ENCODE data around the gene CMTM7.

Gene CMTM7

DNA sequence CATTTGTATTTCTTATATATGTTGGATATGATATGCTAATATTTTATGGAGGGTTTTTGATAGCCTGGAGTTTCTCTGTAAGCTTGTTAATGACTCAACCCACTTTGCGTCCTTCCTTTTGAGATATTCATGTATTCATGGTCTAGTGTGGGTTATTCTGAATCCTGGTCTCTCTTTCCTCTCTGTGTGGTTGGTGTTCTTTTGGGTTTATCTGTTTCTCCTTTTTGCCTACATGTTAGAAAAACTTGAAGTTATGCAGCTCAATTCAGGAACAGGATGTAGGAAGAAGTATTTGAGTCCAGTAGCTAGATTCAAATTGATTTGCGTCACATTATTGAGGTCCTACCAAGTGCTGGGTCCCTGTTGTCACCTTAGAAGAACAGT, 28.1 kb downstream of the CMTM7 start:
- no peak for DNase-seq

DNA sequence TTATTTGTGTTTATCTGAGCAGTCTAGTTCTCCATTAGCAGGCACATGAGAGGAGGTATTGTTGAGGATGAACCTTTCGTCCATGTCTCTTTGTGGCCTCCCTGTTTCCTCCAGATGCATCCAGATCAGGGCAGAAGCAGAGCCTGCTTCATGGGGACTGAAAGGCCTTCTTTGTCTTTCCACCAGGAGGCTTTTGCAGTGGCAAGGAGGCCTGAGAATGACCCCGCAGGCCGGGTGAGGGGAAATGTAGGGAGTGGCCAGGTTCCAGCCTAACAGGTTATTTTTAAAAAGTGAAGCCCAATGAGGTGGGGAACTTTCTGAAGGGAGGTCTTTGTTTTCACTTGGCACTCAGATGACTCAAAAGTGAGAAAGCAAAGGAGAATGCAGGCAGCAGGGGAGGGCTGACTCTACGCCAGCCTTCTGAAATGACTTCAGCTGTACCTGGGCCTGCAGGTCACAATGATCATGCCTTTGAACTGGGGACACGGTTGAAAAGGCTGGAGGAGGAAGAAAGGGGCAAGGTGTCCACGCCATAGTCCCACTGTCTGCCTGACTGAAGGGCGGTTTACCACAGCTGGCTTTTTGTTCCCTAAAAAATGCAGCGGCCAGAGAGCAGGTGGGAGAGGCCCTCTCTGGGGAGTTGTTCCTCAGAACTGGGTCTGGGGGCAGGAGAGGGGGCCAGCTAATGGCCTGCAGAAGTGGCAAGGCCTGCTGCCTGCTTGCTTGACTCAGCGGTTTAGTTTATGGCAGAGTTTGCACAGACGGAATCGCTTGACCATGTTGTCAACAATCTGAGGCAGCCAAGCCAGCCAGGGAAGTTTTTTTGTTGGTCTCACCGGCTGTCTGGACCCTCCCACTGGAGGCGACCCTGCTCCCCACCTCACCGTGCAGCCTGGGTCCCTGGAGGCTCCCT, 28.7 kb downstream of the CMTM7 start:
- DNase-seq, result no peak

GRCh38 chr3:32421185-32421584, 29.5 kb downstream of the CMTM7 start:
- DNase-seq, result no peak

- no peak for DNase-seq
Measured at GRCh38 chr3:32421991-32422859, 30.6 kb downstream of the CMTM7 start.

DNA sequence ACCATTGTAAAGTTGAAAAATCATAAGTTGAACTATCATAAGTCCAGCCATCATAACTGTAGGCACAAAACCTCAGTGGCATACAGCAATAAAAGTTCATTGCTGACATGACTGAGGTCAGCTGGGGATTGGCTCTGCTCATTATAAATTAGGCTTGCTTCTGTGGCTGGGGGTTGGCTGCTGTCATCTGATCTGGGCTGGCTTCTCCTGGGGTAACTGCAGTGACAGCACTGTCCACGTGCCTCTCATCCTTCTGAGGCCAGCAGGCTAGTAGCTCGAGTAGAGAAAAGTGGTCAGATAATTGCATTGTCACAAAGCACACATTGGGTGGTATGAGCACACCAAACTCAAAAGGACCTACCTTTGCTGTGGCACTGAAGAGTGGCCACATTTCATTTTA, 31.3 kb downstream of the CMTM7 start:
- DNase-seq, result no peak

DNA sequence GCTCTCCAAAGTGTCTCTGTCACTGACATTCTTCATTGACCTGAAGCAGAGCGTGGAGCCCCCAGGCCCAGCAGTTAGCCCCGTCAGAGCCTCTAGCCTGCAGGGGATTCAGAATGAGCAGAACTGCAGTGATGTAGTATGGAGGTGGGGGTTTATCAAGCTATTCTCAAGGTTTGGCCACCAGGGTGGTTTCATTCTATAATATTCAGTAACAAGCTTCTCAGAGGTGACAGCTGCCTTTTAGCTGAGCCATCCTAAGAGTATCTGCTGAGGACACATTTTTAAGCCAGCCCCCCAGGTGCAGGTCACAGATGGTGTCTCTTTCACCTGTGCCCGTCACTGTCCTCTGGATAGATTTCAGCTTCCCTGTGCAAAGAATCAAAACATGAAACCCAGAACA, 31.9 kb downstream of the CMTM7 start:
- DNase-seq, result no peak

DNA sequence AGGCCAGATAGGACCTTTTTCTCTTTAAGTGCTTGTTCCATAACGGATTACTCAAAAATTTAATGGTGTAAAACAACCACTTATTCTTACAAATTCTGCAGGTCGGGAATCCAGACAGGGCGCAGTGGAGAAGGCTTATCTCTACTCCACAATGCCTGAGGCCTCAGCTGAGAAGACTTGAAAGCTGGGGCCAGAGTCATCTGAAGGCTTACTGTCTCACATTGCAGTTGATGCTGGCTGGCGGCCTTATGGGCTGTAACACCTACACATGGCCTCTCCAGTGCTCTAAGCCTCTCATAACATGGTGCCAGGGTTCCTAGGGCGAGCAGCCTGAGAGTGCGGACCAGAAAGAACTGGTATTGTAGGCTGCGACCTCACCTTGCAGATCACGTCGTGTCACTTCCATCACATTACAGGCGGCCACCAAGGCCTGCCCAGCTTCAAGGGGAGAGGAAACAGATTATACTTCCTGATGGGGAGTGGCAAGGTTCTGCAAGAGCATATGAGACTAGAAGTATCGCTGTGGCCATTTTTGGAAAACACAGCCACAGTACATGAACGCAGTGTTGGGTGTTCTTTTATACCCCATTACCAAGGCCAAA, 32.4 kb downstream of the CMTM7 start:
- DNase-seq, result peak; percentile 40

DNA sequence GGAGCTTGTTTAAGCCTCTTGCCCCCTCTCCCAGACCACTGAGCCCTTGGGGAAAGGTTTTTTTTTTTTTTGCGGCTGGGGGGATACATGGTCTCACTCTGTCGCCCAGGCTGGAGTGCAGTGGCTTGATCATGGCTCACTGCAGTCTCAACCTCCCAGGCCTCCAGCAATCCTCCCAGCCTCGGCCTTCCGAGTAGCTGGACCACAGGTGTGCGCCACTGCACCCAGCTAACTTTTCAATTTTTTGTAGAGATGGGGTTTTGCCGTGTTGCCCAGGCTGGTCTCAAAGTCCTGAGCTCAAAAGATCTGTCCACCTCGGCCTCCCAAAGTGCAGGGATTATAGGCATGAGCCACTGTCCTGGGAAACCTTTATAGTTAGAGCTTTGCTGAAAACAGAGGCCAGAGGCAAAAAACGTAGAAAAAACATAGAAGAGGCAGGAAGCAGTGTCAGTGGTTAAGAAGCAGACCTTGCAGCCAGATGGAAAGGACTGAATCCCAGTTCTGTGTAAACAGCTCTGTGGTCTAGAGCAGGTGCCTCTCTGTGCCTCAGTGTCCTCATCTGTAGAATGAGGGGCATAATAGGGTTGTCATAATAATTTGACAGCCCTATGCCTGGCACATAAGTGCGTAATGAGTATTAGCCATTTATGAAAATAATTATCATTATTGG, 33.1 kb downstream of the CMTM7 start:
- no peak for DNase-seq

DNA sequence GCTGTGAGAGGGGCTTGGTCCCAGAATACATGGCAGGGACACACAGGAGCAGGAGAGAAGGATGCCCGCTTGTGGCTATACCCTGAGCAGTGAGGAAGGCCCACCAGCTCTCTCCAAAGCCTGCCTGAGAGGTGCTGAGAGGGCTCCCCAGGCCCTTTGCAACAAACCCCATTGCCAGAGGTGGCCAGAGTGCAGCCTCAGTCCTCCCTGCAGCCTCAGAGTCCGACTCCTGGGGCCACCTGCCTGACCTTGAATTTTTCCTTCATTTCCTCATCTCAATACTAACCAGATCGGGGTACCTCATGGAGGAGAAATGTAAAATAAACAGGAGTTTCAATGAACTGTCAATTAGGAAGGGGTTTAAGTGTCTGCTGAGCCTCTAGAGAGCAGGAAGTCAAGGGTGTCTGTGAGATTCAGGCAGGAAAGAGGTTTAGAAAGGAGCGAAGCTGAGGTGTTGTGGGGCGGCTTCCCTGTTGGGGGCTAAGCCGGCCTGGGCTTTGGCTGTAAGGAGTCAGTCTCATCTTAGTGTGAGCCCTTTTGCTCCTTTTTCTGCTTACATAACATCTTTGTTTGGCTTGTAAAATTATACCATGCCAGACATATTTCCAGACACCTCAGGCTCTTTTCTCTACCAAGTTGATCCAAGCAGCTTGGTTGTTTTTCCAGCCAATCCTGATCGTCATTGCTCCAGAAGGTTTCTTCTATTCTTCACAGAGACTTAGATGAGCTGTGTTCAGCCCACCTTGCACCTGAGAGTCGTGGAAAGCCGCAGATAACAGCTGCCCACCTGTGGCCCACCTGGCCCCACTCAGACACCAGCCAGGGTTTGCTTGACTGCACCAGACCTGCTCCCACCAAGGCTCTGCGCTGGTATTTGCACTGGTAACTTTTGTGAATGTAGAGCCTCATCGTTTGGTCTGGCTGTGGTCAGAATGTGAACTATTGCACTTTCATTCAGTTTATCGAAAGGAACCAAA, 36.7 kb downstream of the CMTM7 start:
- no peak for DNase-seq

DNA sequence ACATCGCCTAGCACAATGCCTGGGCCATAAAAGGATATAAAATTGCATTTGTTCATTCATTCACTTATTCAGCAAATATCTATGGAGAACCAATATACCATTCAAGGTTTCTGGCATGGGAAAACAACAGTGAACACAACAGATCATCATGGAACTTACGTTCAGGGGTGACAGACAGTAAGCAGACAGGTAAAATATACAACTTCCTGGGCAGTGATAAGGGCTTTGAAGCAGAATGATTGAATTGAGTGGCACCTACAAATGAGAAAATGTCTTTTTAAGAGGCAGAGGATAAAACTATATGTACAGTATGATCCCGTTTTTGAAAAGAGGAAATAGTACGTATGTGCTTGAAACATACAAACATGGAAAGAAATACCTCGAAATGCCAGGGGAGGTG, 39.2 kb downstream of the CMTM7 start:
- no peak for DNase-seq

DNA sequence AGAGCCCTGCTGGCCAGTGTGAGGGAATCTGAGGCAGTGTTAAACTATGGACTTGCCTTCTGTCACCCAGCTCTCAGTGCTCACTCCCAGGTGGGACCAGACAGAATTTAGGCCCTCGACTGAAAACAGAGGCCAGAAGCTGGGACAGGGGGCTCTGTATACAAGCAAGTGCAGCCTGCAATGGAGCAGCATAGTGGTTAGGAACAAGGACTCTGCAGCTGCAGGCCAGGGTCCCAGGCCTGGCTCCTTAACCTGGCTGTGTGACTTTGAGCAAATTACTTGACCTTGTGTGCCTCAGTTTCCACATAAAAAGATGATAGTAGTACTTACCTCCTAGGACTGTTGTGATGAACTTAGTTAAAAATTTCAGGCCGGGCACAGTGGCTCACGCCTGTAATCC, 39.8 kb downstream of the CMTM7 start:
- no peak for DNase-seq

DNA sequence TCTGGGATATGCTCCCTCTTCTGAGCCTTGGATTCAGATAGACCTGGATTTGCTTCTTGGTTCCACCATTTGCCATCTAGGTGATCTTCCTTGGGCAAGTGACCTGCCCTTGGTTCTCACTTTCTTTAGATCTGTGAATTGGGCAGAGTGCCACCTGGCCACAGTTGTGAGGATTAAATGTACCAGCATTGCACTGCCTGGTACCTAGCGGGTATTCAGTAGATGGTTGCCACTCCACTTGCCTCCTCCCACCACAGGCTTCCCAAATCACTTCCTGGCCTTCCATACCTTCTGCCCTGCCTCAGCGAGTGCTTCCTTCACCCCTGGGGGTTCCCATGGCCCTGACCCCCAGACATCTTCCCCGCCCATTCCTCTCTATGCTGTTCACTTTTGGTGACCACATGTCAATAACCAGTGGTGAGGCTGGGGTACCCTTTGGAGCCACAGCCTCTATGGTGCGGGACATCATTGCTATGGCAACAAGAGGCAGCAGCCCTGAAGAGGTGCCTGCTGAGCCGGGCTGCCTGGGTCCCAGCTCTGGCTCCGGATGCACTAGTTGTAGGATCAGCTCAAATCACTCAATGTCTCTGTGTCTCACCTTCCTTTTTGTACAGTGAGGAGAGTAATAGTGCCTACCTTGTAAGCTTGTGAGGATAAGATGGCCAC, 40.5 kb downstream of the CMTM7 start:
- no peak for DNase-seq

DNA sequence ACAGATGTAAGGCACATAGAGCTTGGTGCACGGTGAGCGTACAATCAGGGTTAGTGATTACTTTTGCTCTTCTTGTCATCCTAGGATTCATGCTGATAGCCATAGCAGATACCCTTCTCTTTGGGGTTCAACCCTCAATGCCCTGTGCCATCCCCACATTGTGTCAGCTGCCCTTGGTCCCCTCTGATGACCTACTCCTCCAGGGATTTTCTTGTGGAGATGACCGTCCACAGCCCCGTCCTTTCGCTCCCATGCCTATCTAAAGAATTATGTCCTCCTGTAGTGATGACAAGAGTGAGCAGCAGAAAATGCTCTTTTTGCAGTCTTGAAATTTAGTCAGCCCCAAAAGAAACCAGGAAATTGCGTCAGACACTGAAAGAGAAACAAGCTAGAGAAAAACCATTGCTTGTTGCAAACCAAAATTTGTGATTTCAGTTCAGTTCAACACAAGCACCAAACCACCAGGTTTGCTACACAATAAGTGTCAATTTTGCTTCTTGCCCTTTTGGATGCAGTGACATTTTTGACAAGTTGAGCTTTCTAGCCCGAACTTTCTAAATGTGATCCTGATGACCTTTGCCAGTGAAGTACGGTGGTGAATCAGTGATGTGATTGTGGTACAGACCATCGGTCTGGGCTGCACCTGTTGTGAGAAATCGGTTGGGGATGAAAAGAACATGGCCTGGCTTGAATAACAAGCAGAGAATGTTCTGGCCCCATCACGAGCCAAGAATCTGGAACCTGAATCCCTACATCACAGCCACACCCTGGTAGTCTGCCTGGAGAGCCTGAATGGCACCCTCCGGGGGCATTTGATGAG, 41.3 kb downstream of the CMTM7 start:
- DNase-seq, result no peak

DNA sequence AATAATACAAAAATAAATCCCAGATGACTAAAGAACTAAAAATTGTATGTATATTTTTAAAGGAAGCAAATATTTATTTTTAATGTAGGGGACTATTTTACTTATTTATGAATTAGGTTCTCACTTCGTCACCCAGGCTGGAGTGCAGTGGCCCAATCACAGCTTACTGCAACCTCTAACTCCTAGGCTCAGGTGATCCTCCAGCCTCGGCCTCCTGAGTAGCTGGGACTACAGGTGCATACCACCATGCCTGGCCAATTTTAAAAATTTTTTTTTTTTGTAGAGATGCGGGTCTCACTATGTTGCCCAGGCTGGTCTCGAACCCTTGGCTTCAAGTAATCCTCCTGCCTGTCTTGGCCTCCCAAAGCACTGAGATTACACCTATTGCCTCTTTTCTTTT, 42.6 kb downstream of the CMTM7 start:
- DNase-seq, result no peak

- DNase-seq, result peak; percentile 25
Measured at GRCh38 chr3:32435911-32436815, 44.5 kb downstream of the CMTM7 start.

DNA sequence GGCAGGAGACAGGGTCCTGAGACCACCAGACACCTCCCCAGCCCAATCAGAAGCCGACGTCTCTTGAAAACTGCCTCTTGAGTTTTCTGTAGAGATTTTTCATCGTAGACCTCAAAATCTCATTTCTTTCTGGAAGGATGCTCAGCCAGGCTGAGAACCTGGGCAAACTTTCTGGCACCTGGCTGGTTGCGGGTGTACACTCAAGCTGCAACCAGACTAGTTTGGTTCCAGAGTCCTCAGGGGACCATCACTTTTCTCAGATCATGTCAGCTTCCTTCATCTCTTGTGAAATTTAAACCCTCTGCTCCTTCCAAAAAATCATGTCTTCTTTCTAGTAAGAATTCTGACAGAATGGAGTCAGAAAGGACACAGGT, 45.1 kb downstream of the CMTM7 start:
- DNase-seq, result no peak

- no peak for DNase-seq
Measured at GRCh38 chr3:32437896-32438295, 46.2 kb downstream of the CMTM7 start.

DNA sequence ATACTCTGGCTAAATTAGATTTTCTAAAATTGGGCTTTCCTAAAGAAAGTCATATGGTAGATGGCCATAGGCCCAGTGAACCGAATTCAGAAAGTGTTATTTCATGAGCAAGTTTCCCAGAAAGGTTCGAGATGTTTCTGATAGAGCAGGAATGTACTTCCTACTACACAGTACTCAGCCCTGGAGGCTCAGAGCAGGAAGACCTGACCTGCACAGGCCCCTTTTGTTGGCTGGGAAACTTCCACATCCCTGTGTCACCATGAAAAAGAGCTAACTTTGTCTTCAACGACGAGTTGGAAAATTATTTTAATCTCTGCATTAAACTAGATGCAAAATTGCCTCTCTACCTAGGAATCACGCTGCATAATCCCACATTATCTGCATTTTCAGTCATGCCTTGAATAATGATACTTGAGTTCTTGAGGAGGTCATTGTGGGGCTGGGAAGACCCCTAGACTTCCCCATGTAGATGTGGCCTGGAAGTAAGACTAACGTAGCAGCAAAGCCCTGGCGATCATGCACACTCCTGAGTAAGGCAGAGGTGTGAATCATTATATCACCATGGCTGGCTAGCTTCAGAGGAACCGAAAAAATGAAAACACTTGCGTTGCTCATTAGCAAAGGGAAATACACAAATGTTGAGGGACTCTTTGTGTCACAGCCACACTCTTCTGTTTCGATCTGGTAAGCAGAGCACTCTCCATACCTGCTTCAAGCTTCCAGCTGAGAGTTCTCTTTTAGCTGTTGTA, 47.1 kb downstream of the CMTM7 start:
- no peak for DNase-seq
